NCI-H1105 treated with DMSO at 0.1 percent for 48 hours (cell line): ENCODE measurements around the gene NPPC.
"Not testable (repeated sequence)": the region's sequence is repeated elsewhere in the genome, so short reads cannot be mapped to it uniquely, and the experiment has no call there.

Source experiments
- DNase-seq: peaks from one replicate; lab custom pipeline; 2025; lab: John Stamatoyannopoulos, UW

Gene NPPC

DNA sequence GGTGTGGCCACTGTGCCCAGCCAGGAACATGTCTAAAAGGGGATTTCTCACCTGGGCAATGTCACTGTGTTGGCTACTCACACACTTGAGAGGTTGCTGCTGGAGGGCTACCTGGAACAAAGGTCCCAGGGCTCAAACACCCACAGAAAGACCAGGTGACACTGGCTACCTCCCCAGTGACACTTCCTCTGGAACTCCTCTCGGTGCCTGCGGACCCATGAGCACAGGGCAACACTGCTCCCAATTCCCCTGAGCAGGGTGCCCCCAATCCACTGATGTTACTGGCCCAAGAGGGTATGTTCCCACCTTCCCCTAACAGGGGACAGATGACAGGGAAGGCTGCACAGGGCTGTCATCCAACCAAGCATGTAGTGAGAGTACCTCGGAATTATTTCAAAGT lies 5.8 kb downstream of the NPPC start:
- no peak for DNase-seq

DNA sequence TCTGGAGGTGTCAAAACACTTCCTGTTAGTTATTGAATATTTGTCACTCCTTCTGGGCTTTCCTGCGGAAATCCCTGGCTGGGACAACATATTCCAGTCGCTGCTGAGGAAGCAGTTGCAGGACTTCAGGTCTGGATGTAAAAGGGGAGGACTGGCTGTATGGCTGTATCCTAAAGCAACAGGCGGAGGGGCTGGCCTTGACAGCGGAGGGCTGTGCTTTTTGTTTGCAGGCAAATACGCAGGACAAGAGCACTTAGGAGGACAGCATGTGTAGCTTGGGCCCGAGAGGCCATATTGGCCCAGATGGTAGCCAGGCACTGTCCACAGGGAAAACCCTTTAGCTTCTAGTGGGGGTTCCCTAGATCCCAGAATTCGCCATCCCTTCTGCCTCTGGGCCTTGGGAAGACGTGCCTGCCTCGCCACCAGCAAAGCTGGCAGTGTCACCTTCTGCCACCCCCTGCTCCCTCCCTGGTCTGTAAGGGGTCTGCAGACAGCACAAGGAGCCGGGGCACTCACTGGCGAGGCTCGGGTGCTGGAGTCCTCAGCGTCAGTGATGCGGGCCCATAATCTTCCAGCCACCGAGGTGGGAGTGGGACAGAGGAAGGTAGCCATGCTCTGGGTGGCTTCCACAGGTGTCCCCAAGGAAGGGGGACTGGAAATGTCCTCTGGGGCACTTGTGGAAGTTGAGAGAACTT lies 6.7 kb downstream of the NPPC start:
- no peak for DNase-seq

DNA sequence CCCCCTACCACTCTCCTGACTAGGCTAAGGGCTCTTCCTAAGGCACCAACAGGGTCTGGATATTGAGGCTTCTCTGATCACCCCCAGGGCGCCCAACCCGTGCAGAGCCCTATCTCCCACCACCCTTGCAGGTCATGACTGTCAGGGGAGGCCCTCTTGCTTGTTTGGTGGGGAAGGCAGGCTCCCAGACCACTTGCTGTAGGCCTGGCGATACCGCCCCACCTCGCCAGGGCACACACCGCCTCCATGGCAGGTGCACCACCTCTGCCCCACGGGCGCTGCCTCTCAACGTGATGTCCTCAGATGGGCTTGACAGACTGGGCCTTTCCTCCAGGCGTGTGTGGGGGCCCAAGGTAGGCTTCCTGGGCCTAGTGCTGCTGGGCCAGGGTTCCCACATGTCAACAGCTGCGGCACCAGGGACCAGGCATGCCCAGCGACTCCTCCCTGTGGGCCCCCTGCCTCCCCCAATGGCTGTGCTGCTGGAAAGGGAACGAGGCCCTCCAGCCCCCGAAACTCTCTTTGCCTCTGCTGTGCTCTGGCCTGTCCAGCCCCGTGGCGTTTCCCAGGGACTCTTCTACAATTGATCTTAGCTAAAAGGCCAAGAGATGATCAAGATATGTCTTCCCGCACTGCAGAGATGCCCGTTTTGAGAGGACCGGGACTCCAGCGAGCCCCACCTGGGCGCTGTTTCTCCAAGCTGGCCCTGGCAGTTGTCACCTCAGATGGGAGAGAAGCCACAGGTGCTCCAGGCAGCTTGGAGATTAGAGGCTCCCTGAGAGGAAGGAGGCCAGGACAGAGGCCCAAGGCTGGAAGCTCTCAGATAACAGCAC lies 7.5 kb downstream of the NPPC start:
- no peak for DNase-seq

DNA sequence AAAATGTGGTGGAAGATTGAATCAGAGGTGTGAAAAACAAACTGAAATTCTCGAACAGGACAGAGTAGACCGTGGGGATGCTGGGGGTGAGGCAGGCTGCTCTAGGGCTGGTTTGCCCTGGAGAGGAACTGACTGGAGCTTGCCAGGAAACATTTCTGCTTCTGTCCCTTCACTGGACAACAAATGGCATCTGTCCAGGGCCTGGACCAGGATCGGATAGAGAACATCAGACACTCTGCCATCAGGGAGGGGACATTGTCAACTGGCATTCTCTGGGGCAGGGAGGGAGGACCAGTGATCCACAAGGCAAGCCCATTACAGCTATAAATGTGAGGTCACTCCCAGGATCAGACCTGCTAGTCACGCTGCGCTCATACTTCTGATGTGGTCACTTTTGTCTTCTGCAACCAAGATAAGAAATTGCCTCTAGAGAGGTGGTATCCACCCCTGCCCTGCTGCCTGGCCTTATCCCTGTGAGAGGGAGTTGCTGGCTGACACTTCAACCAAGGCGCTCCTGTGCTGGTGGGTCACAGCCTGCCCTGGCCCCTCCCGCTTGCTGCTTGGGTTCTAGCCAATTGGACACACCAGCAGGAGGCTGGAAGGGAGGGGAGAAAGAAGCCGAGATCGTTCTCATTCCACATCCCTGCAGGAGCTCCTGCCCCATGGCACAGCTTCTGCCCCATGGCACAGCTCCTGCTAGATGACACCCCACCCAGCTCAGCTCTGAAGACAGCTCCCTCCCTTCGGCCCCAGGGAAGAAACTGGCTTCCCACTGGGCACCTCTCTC lies 8.7 kb downstream of the NPPC start:
- DNase-seq = no peak

DNA sequence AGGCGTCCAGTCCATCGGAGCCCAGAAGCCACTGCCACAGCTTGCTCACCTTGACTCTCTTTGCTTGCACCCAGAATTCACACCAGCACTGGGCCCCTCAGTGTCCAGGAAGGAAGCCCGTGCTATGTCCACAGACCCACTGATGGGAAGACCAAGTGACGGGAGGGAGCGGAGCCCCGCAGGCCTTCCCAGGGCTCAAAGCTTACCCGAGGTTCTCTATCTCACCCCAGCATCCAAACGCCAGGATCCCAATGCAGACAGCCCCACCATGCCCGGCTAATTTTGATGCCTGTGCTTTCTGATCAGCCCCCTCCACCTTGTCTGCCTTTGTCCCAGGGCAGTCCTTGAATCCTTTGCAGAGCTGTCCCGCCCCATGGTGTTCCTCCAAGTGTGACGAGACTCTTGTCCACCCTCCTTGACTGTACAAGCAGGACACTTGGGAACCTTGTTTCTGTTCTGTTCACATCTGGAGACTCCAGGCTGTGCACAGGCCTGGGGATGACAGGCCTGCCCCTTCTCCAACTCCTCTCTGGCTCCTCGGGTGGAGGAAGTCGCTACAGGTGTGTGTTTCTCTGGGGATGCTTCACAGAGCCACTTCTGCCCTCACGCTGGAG lies 12.0 kb downstream of the NPPC start:
- no peak for DNase-seq

DNA sequence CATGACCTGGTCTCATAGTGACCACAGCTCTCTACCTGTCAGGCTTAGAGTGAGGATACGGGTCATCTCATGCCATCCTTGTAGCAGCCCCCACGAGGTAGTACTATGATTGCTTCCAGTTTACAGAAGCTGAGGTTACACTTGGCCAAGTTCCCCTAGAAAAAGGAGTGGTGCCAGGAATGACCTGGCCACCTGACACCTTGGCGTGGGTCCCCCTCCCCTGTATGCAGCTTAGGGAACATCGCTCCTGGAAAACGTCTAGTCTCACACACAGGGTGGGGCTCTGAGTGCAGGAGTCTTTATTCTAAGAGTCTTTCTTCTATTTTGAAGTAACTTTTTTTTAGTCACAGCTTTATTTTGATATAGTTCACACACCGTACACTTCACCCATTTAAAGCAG lies 14.8 kb downstream of the NPPC start:
- no peak for DNase-seq

DNA sequence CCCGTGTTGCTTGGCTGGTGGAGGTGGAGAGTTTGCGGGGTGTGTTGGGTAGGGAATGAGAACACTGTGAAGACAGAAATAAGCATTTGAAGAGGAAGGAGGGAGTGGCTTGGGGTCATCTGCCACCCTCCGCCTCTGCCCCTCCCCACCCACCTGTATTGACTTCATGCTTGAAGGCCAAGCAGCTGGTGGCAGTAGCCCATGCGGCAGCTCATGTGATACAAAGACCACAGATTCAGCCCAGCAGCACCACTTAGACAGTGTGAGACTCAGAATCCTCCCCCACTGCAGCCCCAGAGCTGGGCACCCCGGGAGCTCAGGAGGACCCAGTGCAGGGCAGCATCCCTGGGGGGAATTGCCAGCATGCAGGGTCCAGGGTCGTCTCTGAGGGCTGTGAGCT lies 15.4 kb downstream of the NPPC start:
- no peak for DNase-seq

DNA sequence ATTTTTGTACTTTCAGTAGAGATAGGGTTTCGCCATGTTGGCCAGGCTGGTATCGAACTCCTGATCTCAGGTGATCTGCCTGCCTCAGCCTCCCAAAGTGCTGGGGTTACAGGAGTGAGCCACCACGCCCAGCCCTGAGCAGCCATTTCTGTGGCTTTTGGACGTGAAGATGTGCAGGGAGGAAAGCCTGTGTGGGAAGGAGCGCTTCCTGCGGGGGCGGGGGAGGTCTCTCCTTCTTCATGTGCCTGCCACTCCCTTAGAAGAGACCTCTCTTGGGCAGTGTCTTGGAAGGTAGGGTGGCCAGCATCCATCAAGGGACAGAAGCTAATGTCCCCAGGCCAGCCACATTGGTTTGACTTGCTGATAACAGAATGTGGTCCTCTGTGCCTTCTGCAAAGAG lies 16.0 kb downstream of the NPPC start:
- not testable (repeated sequence) for DNase-seq

DNA sequence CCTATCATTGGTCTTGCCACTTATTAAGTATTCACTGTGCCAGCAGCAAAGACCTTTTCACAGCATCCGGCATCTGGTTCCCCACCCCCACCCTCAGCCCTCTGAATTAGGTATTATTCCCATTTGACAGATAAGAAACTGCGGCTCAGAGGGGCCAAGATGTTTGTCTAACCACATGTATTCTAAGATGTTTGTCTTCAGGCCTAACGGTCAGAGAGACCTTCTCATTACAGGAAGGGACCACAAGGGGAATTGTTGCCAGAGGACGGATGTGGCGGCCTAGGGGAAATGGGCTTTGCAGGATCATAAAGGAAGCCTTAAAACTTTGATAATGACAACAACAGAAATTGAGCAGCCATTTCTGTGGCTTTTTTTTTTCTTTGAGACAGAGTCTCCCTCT lies 16.6 kb downstream of the NPPC start:
- DNase-seq = no peak

DNA sequence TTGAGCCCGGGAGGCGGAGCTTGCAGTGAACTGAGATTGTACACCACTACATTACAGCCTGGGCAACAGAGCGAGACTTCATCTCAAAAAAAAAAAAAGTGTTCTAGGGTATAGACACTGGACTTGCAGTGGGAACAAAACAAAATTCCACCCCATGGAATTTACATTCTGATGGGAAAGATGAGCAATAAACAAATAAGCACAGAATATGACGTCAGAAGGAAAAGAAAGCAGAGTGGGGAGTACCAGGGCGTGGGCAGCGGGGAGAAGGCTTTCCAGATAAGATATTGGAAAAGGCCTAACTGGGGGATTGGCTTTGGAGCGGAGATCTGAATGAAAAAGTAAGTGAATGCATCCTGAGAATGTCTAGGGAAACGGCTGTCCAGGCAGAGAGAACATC lies 17.6 kb downstream of the NPPC start:
- no peak for DNase-seq

DNA sequence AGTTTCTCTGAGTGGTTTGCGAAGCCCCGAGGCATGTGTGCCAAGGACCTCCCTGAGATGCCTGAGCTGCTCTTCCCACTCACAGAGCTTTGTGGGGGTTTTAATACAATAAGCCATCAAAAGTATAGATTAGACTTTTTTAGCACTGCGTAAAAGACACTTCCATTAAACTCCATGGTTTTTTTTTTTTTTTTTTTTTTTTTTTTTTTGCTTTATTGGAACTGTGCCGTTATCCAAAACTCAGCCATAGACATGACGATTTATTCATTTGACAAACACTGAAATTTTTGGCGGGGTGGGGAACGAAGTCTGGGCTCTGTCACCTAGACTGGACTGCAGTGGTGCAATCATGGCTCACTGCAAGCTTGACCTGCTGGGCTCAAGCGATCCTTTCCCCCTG lies 18.4 kb downstream of the NPPC start:
- no peak for DNase-seq

DNA sequence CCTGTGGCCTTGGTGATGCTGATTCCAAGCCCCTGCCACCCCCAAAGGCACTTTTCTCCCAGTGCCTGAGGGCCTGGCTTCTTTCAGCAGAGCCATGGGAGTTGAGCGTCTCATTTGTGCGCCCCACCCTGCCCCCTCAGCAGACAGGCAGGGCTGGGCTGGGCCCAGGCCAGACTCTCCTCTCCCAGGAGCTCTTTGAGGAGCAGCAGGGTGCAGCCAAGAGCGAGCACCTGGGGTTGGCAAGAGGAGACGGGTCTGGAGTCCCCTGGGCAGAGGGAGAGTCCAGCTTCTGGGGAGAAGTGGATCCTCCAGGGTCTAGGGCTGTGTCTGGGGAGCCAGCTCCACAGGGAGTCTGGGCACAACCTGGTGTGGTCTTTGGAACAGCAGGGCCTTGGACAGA lies 21.2 kb downstream of the NPPC start:
- no peak for DNase-seq

DNA sequence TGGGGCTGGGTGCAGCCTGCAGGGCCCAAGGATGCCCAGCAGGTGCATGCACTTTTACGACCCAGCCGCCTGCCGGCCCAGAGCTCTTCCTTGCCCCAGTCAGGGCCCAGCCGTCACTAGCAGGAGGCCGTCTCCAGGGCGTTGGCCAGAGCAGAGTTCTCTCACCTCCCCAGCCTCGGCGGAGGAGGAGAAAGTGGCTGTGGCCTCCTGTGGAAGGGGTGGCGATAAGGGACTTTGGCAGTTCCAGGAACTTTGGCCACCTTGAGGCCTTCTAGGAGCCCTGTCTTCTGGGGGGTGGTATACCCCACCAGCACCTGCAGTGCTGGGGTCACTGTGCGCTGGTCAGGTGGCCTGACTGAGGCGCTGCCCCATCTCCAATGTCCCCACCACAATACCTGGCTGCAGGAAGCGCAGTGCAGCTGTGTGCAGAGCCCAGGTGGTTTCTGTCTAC lies 22.0 kb downstream of the NPPC start:
- DNase-seq = no peak

DNA sequence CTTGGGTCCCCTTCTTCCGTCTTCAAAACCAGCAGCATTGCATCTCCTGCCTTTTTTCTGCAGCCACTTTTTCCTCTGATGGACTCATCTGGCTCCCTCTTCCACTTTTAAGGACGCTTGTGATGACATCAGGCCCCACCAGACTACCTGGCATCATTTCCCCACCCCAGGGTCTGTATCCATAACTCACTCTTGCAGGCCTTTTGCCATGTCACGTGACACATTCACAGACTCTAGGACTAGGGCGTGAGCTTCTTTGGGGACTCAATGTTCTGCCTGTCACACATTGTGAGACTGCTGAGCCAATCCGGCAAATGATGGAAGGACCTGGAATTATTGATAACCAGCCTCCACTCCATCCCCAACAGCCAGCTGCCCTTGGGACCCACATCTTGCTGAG lies 23.6 kb downstream of the NPPC start:
- no peak for DNase-seq

DNA sequence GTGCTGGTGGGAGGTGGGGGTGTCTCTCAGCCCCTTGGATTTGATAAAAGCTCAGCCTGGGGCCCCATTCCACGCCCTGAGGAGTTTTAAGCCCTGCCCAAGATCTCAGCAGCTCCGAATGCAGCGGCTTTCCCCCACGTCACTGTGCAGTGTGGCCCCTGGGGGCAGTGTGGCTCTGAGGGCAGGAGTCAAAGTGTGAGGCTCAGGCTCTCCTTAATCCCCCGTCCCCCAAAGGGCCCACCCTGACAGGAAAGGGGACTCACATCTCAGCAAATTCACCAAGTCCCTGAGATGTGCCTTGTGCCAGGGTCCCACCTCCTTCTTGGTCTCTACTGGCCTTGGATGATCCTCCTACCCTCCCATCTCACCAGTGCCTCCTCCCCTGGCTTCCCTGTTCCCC lies 25.2 kb downstream of the NPPC start:
- DNase-seq = no peak

DNA sequence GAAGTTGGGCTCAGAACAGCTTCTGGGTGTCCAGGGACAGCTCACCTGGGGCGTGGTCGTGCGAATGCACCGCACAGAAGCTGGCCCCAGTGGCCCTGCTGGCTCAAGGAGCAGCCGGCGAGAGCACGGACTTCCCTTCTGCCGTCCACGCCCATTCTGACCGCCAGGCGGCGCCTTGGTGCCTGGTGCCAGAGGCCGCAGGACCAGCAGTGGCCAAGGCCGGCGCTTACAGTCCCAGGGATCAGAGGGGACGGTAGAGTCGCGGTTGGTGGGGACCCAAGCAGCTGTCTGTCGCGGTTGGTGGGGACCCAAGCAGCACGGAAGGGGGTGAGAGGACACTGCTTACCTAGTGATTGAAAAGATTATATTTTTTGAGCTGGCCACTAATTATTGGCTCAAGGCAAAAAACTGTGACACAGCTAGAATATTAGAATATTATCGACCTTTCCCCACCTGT lies 25.7 kb downstream of the NPPC start:
- DNase-seq = no peak

DNA sequence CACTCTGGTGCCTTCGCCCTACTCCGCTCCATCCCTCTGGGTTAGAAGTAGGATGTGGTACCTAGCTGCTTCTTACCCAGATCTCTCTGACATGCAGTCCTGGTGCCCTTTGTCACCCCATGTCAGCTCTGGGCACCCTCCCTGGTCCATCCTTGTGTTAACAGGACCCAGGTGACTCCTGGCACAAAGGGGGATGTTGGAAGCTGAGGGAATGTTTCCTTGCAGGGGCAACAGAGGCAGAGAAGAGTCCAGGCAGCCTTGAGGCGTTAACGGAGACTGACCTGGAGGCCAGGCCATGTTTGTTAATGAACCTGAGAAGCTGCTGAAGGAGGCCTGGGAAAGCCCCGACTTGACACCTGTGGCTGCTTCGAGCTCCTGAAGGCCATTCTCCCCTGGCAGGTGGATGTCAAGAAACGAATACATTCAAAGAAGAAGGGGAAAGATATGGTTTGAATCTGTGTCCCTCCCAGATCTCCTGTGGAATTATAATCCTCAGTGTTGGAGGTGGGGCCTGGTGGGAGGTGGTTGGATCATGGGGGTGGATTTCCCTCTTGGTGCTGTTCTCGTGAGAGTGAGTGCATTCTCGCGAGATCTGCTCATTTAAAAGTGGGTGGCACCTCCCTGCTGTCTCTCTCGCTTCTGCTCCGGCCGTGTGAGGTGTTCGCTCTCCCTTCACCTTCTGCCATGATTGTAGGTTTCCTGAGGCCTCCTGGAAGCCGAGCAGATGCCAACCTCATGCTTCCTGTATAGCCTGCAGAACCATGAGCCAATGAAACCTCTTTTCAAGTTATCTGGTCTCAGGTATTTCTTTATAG lies 31.4 kb downstream of the NPPC start:
- no peak for DNase-seq

DNA sequence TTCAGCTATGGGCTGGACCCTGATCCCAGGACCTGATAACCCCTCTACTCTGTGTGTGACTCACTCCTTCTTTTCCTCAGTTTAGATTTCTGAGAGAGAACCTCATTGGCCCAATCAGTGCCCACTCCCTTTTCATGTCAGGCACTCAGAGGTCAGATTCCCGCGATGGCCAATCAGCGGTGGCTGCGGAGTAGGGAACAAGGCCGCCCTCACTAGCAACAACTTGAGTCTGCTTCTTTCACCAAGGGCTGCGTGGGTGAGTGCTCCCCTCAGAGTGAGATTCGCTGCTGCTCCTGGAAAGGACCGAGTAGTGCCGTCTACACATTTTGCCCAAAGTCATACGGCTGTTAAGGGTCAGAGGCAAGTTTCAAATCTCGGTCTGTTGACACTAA lies 34.7 kb downstream of the NPPC start:
- no peak for DNase-seq

DNA sequence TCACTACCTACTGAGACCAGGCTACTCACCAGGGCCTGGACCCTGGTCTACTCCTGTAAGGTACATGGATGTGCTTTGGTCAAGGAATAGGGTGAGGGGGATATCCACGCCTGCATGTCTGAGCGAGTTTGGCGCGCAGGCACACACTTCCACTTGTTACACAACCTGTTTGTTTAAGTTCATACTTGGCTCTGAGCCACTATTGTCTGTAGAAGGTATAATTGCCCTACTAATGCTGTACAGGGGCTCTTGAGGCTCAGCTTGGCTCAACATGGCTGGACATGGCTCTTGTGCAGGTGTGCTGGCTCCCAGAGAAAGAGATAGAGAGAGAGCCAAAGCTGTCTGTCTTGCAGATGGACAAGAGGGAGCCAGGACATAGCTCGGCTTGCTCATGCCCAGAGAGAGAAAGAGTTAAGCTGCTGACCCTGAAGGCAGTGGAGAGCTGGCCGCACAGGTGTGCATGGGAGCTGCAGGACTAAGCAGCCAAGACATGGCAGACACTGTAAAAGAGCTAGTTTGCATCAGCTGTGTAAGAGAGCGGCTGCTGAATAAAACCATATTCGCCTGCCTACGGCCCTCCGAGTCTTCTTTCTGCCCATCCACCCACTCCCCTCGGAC lies 35.2 kb downstream of the NPPC start:
- DNase-seq = peak; percentile 89

DNA sequence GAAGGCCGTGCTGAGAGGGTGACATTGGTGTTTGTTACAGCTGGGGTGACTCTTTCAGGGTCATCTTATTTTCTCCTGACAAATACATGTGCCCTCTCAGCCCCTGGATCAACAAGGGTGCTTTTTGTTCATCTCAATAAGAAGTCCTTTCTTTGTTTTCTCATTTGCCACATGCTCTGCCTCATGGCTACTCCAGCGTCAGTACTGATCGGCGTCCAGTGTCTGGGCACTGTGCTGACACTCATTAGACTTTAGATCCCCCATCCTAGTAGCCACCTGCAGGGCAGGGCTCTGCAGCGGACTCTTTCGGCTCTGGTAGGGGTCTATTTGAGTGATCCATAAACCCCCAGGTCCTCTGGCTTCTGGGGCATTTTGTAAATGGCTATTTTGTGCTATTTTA lies 38.4 kb downstream of the NPPC start:
- DNase-seq = no peak

DNA sequence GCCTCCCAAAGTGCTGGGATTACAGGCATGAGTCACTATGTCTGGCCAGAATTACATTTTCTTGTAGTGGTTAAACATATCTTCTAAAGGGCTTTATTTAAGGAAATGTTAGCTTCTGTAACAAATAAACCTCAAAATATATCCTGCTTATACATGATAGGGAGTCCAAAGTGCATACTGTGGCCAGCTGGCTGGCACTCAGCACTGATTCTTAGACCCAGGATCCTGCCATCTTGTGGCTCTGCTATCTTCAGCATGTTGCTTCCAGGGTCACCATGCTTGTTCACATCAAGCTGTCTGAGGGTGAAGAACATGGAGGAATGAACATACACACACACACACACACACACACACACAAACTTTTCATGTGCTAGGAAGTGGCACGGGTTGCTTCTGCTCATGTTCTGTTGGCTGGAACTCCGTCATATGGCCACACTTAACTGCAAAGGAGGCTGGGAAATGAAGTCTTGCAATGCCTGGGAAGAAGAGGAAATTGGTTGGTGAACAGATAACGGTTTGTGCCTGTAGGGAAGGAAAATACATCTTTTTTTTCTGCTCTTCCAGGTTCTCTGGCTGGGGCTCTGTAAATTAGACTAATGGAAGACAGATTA lies 40.0 kb downstream of the NPPC start:
- no peak for DNase-seq
